ENCODE measurements around the gene TXLNA.

- TF ChIP-seq CTCF (IDR thresholded peaks at IDR 0.05; ENCODE audit: low read depth, low read length, poor library complexity, severe bottlenecking) (no peak), EZH2phosphoT487 (IDR thresholded peaks at IDR 0.05; ENCODE audit: borderline replicate concordance, low read length) (no peak)
Measured at GRCh38 chr1:32194984-32195383, 15.5 kb downstream of the TXLNA start.

All from DOHH2 (cell line).